Neural cell (in vitro differentiated cells): ENCODE results near the gene TANGO6.

Experiments
- EZH2 ChIP-seq: fragments of 200-600, 300-800 bp; shearing (Covaris generic), sonication (generic); IDR thresholded peaks from 2 replicates; pipeline ENCODE4 v1.6.1; 2014; ENCODE audit warnings: antibody characterized with exemption, low read length, borderline replicate concordance, mild to moderate bottlenecking; ENCODE audit not compliant: insufficient read depth, poor library complexity, severe bottlenecking
- MXI1 ChIP-seq: fragments of 450-650 bp; conservative IDR thresholded peaks from 2 replicates; pipeline ENCODE4 v1.6.1; 2014; ENCODE audit warnings: antibody characterized with exemption, mild to moderate bottlenecking; ENCODE audit not compliant: poor library complexity, severe bottlenecking
- TF ChIP-seq, protein P1 (sequence below): fragments of 450-650 bp; IDR thresholded peaks from 2 replicates; pipeline ENCODE4 v1.5.1; 2014; ENCODE audit warnings: antibody characterized with exemption, mild to moderate bottlenecking, moderate library complexity; ENCODE audit not compliant: poor library complexity, severe bottlenecking

GRCh38 chr16:68985855-68986254 lies 142.5 kb downstream of the TANGO6 start:
- no peak for TF ChIP-seq MXI1
- TF ChIP-seq, protein P1, sequence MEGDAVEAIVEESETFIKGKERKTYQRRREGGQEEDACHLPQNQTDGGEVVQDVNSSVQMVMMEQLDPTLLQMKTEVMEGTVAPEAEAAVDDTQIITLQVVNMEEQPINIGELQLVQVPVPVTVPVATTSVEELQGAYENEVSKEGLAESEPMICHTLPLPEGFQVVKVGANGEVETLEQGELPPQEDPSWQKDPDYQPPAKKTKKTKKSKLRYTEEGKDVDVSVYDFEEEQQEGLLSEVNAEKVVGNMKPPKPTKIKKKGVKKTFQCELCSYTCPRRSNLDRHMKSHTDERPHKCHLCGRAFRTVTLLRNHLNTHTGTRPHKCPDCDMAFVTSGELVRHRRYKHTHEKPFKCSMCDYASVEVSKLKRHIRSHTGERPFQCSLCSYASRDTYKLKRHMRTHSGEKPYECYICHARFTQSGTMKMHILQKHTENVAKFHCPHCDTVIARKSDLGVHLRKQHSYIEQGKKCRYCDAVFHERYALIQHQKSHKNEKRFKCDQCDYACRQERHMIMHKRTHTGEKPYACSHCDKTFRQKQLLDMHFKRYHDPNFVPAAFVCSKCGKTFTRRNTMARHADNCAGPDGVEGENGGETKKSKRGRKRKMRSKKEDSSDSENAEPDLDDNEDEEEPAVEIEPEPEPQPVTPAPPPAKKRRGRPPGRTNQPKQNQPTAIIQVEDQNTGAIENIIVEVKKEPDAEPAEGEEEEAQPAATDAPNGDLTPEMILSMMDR, result no peak
- no peak for TF ChIP-seq EZH2
